ENCODE results near the gene PLA2G4B. TPM values are rescaled to one million over a fixed set of nuclear protein-coding genes. Genes with fewer than 3 reads are reported as not detected.
A peak's percentile ranks its signal among the peaks of the same experiment; 100 is the strongest.

Gene PLA2G4B
- total RNA-seq, 1 donor from 2014 or later = 0.13 TPM

- DNase-seq (ENCODE audit: low read depth in 2 of 2) = no peak
Observed at GRCh38 chr15:41809121-41809520, 29.5 kb upstream of the PLA2G4B start.

- DNase-seq (ENCODE audit: low read depth in 2 of 2) = no peak
Observed at GRCh38 chr15:41809526-41810220, 29.0 kb upstream of the PLA2G4B start.

GRCh38 chr15:41810651-41811431 lies 27.8 kb upstream of the PLA2G4B start:
- DNase-seq (ENCODE audit: low read depth in 2 of 2) = no peak

- peak; percentile 69 to 86 for DNase-seq (ENCODE audit: low read depth in 2 of 2)
Observed at GRCh38 chr15:41811432-41812195, 27.0 kb upstream of the PLA2G4B start.

GRCh38 chr15:41812820-41813375 lies 25.7 kb upstream of the PLA2G4B start:
- DNase-seq (ENCODE audit: low read depth in 2 of 2) = no peak

GRCh38 chr15:41813426-41813825 lies 25.2 kb upstream of the PLA2G4B start:
- DNase-seq (ENCODE audit: low read depth in 2 of 2) = no peak

- no peak for DNase-seq (ENCODE audit: low read depth in 2 of 2)
Observed at GRCh38 chr15:41814534-41814933, 24.1 kb upstream of the PLA2G4B start.

GRCh38 chr15:41816788-41817187 lies 21.9 kb upstream of the PLA2G4B start:
- DNase-seq (ENCODE audit: low read depth in 2 of 2) = no peak

- no peak for DNase-seq (ENCODE audit: low read depth in 2 of 2)
Observed at GRCh38 chr15:41817327-41817726, 21.3 kb upstream of the PLA2G4B start.

GRCh38 chr15:41817781-41818180 lies 20.9 kb upstream of the PLA2G4B start:
- DNase-seq (ENCODE audit: low read depth in 2 of 2) = no peak

GRCh38 chr15:41819455-41820050 lies 19.1 kb upstream of the PLA2G4B start:
- no peak for DNase-seq (ENCODE audit: low read depth in 2 of 2)

- no peak for DNase-seq (ENCODE audit: low read depth in 2 of 2)
Observed at GRCh38 chr15:41820791-41821423, 17.7 kb upstream of the PLA2G4B start.

- no peak for DNase-seq (ENCODE audit: low read depth in 2 of 2)
Observed at GRCh38 chr15:41821831-41822230, 16.8 kb upstream of the PLA2G4B start.

GRCh38 chr15:41822471-41822870 lies 16.2 kb upstream of the PLA2G4B start:
- no peak for DNase-seq (ENCODE audit: low read depth in 2 of 2)

- no peak for DNase-seq (ENCODE audit: low read depth in 2 of 2)
Observed at GRCh38 chr15:41822957-41823356, 15.7 kb upstream of the PLA2G4B start.

- DNase-seq (ENCODE audit: low read depth in 2 of 2) = no peak
Observed at GRCh38 chr15:41823502-41823901, 15.1 kb upstream of the PLA2G4B start.

GRCh38 chr15:41824062-41824745 lies 14.4 kb upstream of the PLA2G4B start:
- DNase-seq (ENCODE audit: low read depth in 2 of 2) = no peak

GRCh38 chr15:41825145-41825544 lies 13.5 kb upstream of the PLA2G4B start:
- DNase-seq (ENCODE audit: low read depth in 2 of 2) = no peak

GRCh38 chr15:41825572-41826535 lies 12.8 kb upstream of the PLA2G4B start:
- no peak for DNase-seq (ENCODE audit: low read depth in 2 of 2)
